Hepatocyte (in vitro differentiated cells): Measurements from ENCODE around the gene LMBRD2. TPM values are rescaled to one million over a fixed set of nuclear protein-coding genes. Genes with fewer than 3 reads are reported as not detected.

Experiments
- DNase-seq: peaks from one replicate; pipeline ENCODE4 v3.0.0-alpha.2; 2016; ENCODE audit warnings: low spot score
- H2AFZ ChIP-seq: fragments of 200-600 bp; sonication (generic); 2 replicates; pipeline ENCODE4 v1.6.0; 2016; ENCODE audit warnings: antibody characterized with exemption, mild to moderate bottlenecking
- H3K27ac ChIP-seq: fragments of 200-600 bp; sonication (generic); 2 replicates; pipeline ENCODE4 v1.5.1; 2016; ENCODE audit warnings: mild to moderate bottlenecking
- H3K27me3 ChIP-seq: fragments of 200-600 bp; sonication (generic); 2 replicates; pipeline ENCODE4 v1.6.1; 2016
- H3K36me3 ChIP-seq: fragments of 200-600 bp; sonication (generic); replicated peaks from 2 replicates; pipeline ENCODE4 v1.5.1; 2016; ENCODE audit warnings: low read depth; ENCODE audit not compliant: insufficient read depth
- H3K4me1 ChIP-seq: fragments of 200-600 bp; sonication (generic); 2 replicates; pipeline ENCODE4 v1.5.1; 2016; ENCODE audit warnings: mild to moderate bottlenecking, moderate library complexity; ENCODE audit not compliant: insufficient read depth
- H3K4me2 ChIP-seq: fragments of 200-600 bp; sonication (generic); 2 replicates; pipeline ENCODE4 v1.6.0; 2016
- H3K4me3 ChIP-seq: fragments of 200-600 bp; sonication (generic); 2 replicates; pipeline ENCODE4 v1.5.1; 2016; ENCODE audit warnings: mild to moderate bottlenecking
- H3K79me2 ChIP-seq: fragments of 200-600 bp; sonication (generic); 2 replicates; pipeline ENCODE4 v1.6.0; 2017; ENCODE audit warnings: mild to moderate bottlenecking
- H3K9me2 ChIP-seq: fragments of 200-600 bp; sonication (generic); replicated peaks from 2 replicates; pipeline ENCODE4 v1.6.0; 2017; ENCODE audit warnings: mild to moderate bottlenecking; ENCODE audit not compliant: insufficient read depth
- H3K9me3 ChIP-seq: fragments of 200-600 bp; sonication (generic); 2 replicates; pipeline ENCODE4 v1.5.1; 2016; ENCODE audit warnings: low read depth, mild to moderate bottlenecking
- H4K20me1 ChIP-seq: fragments of 200-600 bp; sonication (generic); 2 replicates; pipeline ENCODE4 v1.6.0; 2016; ENCODE audit warnings: mild to moderate bottlenecking; ENCODE audit not compliant: insufficient read depth, poor library complexity, severe bottlenecking
- CTCF ChIP-seq: fragments of 200-600 bp; sonication (generic); IDR thresholded peaks from 2 replicates; pipeline ENCODE4 v1.5.1; 2016; ENCODE audit warnings: antibody characterized with exemption, mild to moderate bottlenecking; ENCODE audit not compliant: poor library complexity
- EZH2 ChIP-seq: fragments of 200-600 bp; sonication (generic); IDR thresholded peaks from 2 replicates; pipeline ENCODE4 v1.6.1; 2016; ENCODE audit warnings: antibody characterized with exemption, mild to moderate bottlenecking, borderline replicate concordance
- EZH2phosphoT487 ChIP-seq: fragments of 200-600 bp; sonication (generic); IDR thresholded peaks from one replicate; pipeline ENCODE4 v1.6.1; 2018; ENCODE audit warnings: antibody characterized with exemption, mild to moderate bottlenecking, low read depth, moderate library complexity; ENCODE audit not compliant: unreplicated experiment, severe bottlenecking
- WGBS: methylation state at CpG from one replicate; pipeline ENCODE4 v1.1.6; 2016; ENCODE audit warnings: low lambda C conversion rate; ENCODE audit errors: missing lambda C conversion rate; 5-methylcytosine and 5-hydroxymethylcytosine counted together
- polyA plus RNA-seq: library from polyadenylated mRNA; unstranded; fragments of >200 nt; fragmentation: Nextera tagmentation; extraction: Ambion mirVana; gene quantifications from 2 replicates; pipeline ENCODE4 v1.2.1, GENCODE V29; 2016
- total RNA-seq: library from RNA; depleted of rRNA; stranded (reverse); fragments of >200 nt; gene quantifications from 2 replicates; pipeline ENCODE4 v1.2.3, GENCODE V29; 2014

Gene LMBRD2
- total and polyA plus RNA-seq, 2 experiments from 2014 or later: 4.5 to 27.9 TPM

DNA sequence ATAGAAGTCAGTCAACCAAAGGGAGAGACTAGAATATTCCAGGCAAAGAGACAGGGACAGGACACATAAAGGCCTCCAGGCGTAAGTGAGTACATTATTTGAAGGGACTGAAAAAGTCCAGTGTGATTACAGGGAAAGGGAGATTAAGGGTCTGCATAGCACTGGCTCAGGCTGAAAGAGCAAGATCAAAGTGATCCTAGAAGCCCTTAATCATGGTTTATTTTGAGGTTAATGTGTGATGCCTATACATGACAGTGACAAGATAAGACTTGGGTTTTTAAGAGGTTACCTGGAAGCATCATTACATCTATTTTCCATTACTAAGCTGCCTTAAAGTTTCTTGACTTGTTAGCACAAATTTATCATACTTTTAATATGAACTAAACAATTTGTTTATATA lies 25.8 kb downstream of the LMBRD2 start:
- TF ChIP-seq EZH2phosphoT487 (no peak), EZH2 (no peak)
- WGBS: 73% methylated on average over 1 of the region's 1 CpG
- Histone ChIP-seq H3K9me3 (no peaks in the 10 kb centered on the region), H3K36me3 (no peaks in the 10 kb centered on the region), H3K9me2 (no peaks in the 10 kb centered on the region), H2AFZ (no peak overlapping the region), H3K27me3 (no peaks in the 10 kb centered on the region), H3K4me1 (no peaks in the 10 kb centered on the region), H3K79me2 (no peaks in the 10 kb centered on the region), H3K27ac (no peak overlapping the region), H4K20me1 (no peaks in the 10 kb centered on the region), H3K4me2 (no peak overlapping the region), H3K4me3 (no peak overlapping the region)
- no peak for DNase-seq

DNA sequence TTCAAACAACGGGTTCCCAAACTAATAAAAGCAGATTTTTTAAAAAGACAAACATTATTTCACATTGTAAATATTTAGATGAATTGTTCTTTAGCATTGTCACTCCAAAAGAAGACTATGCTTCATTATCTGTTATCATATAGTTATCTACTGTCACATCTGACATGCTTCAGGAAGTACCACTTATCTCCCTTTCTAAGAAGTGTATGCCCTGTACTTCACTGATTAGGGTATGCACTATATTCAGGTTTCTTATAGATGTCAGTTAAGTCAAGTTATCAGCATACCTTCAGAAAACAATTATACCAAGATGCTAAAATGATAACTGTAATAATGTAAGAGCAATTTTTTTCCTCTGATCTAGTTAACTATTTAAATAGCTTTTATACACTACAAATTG lies 40.4 kb downstream of the LMBRD2 start:
- Histone ChIP-seq H3K9me2 (no peaks in the 10 kb centered on the region), H3K9me3 (no peaks in the 10 kb centered on the region), H3K4me3 (no peak overlapping the region), H3K27me3 (no peaks in the 10 kb centered on the region), H3K79me2 (no peaks in the 10 kb centered on the region), H3K36me3 (peaks cover 3% of the 10 kb centered on the region), H4K20me1 (no peaks in the 10 kb centered on the region), H3K4me1 (no peaks in the 10 kb centered on the region), H2AFZ (no peak overlapping the region), H3K27ac (no peak overlapping the region), H3K4me2 (no peak overlapping the region)
- WGBS: 62% methylated on average over 1 of the region's 1 CpG
- no peak for DNase-seq
- TF ChIP-seq EZH2 (no peak), EZH2phosphoT487 (no peak), CTCF (no peak)

DNA sequence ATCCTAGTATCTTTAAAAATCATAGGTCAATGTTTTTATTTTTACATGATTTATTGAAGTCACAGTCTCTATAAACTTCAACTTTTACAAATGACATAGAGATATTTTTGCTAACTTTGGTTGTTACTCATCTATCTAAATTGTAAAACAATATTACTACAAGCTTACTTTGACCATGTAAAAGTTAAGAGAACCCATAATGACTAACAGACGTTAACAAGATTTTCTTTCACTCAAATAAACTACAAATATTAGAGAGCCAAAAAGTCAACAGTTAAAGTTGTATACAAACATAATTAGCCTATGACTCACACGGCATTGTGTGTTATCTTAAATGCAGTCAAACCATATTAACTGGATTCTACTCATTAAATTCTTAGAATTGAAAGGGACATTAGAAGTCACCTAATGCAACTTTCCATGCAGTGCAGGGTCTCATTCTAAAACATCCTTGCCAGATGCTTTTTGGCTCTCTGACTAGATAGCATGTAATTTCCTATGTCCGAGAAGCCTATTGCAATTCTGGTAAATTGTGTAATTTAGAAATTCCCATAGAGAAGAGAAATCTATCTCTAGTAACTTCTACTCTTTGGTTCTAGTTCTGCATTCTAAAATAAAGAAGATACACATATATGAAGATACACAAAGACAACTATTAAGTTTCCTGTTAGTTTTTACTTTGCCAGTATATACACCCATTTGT lies 42.8 kb downstream of the LMBRD2 start:
- WGBS: 44% methylated on average over 3 of the region's 3 CpGs
- TF ChIP-seq EZH2phosphoT487 (no peak), EZH2 (no peak), CTCF (no peak)
- H3K4me2 ChIP-seq: no peak overlapping the region
- no peak overlapping the region for H3K27ac ChIP-seq
- no peaks in the 10 kb centered on the region for H3K27me3 ChIP-seq
- H2AFZ ChIP-seq: no peak overlapping the region
- DNase-seq: no peak
- H3K36me3 ChIP-seq: peaks cover 3% of the 10 kb centered on the region
- no peaks in the 10 kb centered on the region for H3K4me1 ChIP-seq
- H4K20me1 ChIP-seq: no peaks in the 10 kb centered on the region
- H3K79me2 ChIP-seq: no peaks in the 10 kb centered on the region
- no peaks in the 10 kb centered on the region for H3K9me3 ChIP-seq
- no peaks in the 10 kb centered on the region for H3K9me2 ChIP-seq
- no peak overlapping the region for H3K4me3 ChIP-seq

DNA sequence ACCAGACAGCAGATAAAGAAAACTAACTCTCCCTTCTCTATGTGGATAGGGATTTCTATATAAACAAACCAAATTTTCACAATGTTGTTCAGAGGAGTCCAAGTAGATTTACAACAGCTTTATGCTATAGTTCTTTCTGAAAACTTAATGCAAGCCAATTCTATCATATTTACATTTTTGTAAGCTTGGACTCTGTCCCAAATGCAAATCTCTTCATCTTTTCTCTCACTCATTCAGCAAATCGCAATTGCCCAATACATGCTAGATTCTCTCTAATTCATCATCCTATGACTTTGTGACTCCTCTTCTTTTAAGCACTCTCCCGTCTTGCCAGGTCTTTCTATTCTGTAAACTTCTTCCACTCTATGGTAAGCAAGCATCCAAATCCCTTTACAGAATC lies 45.9 kb downstream of the LMBRD2 start:
- no peak overlapping the region for H3K27ac ChIP-seq
- no peaks in the 10 kb centered on the region for H3K27me3 ChIP-seq
- H3K4me3 ChIP-seq: no peak overlapping the region
- WGBS: 74% methylated on average over 2 of the region's 2 CpGs
- no peak overlapping the region for H3K4me2 ChIP-seq
- no peaks in the 10 kb centered on the region for H4K20me1 ChIP-seq
- no peak overlapping the region for H2AFZ ChIP-seq
- H3K4me1 ChIP-seq: no peaks in the 10 kb centered on the region
- no peaks in the 10 kb centered on the region for H3K9me2 ChIP-seq
- no peaks in the 10 kb centered on the region for H3K79me2 ChIP-seq
- TF ChIP-seq CTCF: no peak
- no peak for TF ChIP-seq EZH2
- TF ChIP-seq EZH2phosphoT487: no peak
- H3K9me3 ChIP-seq: no peaks in the 10 kb centered on the region
- no peak for DNase-seq
- H3K36me3 ChIP-seq: peaks cover 1% of the 10 kb centered on the region
